Measurements from ENCODE around the gene TPSB2.

DNA sequence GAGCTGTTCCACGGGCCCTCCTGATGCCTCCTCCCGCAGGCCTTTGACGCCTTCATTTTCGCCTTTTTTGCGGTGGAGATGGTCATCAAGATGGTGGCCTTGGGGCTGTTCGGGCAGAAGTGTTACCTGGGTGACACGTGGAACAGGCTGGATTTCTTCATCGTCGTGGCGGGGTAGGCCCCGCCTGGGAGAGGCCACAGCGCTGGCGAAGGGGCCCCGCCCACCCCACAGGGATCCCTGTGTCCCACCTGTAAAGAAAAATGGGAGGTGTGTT, 34.7 kb downstream of the TPSB2 start:
- TF ChIP-seq, protein P1, sequence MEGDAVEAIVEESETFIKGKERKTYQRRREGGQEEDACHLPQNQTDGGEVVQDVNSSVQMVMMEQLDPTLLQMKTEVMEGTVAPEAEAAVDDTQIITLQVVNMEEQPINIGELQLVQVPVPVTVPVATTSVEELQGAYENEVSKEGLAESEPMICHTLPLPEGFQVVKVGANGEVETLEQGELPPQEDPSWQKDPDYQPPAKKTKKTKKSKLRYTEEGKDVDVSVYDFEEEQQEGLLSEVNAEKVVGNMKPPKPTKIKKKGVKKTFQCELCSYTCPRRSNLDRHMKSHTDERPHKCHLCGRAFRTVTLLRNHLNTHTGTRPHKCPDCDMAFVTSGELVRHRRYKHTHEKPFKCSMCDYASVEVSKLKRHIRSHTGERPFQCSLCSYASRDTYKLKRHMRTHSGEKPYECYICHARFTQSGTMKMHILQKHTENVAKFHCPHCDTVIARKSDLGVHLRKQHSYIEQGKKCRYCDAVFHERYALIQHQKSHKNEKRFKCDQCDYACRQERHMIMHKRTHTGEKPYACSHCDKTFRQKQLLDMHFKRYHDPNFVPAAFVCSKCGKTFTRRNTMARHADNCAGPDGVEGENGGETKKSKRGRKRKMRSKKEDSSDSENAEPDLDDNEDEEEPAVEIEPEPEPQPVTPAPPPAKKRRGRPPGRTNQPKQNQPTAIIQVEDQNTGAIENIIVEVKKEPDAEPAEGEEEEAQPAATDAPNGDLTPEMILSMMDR (conservative IDR thresholded peaks at IDR 0.05; ENCODE audit: low read depth, low read length), result no peak
- no peak for TF ChIP-seq EZH2 (IDR thresholded peaks at IDR 0.05; ENCODE audit: borderline replicate concordance, low read depth, low read length, poor library complexity, severe bottlenecking)

Data from A673 (cell line).